ENCODE results near the gene BST1. TPM values are rescaled to one million over a fixed set of nuclear protein-coding genes. Genes with fewer than 3 reads are reported as not detected.
A peak's percentile ranks its signal among the peaks of the same experiment; 100 is the strongest.

BST1 gene
- total RNA-seq, 8 experiments from 2014 or later: 0.79 to 4.5 (median 1.2) TPM

DNA sequence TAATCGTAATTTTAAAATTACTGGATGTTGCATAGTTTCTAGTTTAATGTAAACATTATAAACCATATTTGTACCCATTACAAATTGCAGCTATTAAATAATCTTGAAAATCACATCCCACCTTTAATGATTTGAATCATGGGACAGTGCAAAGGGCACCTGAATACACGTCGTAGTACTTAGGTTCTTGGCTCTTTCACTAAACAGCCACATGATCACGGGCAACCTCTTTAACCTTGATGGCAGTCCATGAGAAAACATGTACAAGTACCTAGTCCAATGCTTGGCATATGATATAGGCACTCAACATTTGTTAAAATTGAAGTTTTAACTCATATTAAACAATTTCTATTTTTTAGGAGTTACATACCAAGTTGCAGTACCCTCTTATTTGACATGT is 35.9 kb upstream of the BST1 start:
- WGBS, 10 experiments: 89 to 100% (median 97%) methylated on average over 1 to 4 of the region's 4 CpGs
- in situ Hi-C loops (cut with MboI; ENCODE audit: low pct_unique_long_range_greater_than_20kb in 2 of 9, low sequenced_read_pairs in 9 of 9, unreplicated experiment in 9 of 9): no loop called here

DNA sequence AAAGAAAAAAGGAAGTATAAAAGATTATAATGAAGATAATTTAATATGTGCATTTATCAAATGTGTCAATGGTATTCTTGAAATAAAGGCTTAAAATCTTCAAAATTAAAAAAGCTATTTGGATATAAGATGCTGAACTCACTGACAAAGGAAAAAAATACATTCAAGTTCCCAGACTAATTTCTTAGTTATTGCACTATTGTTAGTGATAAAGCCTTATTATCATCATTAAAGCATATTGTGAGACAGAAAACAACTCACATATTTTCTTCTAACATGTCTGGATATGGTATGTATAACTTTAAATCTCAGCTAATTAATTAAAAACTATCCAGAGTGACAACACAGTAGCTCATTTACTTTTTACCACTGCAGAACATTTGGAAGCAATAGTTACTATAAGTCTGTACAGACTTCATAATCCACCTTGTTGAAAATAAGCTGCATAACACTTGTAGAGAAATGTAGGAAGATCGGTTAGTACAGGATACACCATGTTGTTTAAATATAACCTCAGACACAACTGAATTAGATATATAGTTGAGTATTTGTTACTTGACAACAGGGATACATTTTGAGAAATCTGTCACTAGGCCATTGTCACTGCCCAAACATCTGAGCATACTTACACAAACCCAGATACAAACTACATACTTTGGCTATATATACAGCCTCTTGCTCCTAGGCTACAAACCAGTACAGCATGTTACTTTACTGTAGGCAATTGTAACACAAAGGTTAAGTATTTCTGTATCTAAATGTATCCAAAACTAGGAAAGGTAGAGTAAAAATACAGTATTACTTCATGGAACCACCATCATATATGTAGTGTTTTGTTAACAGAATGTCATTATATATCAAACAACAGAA is 34.1 kb upstream of the BST1 start:
- WGBS, 10 experiments: 20 to 100% (median 88%) methylated on average over 1 of the region's 1 CpG; no CpG with 5 or more reads in 3 of the 10 experiments
- in situ Hi-C loops (cut with MboI; ENCODE audit: low pct_unique_long_range_greater_than_20kb in 2 of 9, low sequenced_read_pairs in 9 of 9, unreplicated experiment in 9 of 9): no loop called here
- H3K27ac ChIP-seq: no peak overlapping the region
- H3K4me1 ChIP-seq (replicated peaks in 1 of 2): no peaks in the 10 kb centered on the region
- no peak overlapping the region for H3K4me3 ChIP-seq
- ATAC-seq (replicated peaks in 6 of 8): peak in 1 of 8 experiments; percentile 88

More for the DNA sequence above, 35.9 kb upstream of the BST1 start:
- Histone ChIP-seq H3K27ac (no peak overlapping the region), H3K4me3 (no peak overlapping the region), H3K4me1 (replicated peaks in 1 of 2) (no peaks in the 10 kb centered on the region)
- ATAC-seq (replicated peaks in 6 of 8): no peak

DNA sequence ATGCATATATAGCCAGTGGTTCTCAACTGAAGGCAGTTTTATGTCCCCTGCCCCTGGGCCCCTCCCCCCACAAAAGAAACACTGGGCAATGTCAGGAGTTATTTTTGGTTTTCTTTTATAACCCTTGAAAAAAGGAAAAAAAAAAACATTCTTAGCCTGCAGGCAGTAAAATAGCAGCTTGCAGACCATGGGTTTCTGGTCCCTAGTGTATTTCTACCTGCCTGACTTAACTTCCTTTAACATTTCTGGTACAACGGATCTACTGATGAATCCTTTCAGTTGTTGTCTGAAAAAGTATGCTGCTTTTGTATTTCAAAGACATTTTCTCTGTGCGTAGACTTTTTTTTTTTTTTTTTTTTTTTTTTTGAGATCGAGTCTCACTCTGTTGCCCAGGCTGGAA is 32.3 kb upstream of the BST1 start:
- no peaks in the 10 kb centered on the region for H3K4me1 ChIP-seq (replicated peaks in 1 of 2)
- in situ Hi-C loops (cut with MboI; ENCODE audit: low pct_unique_long_range_greater_than_20kb in 2 of 9, low sequenced_read_pairs in 9 of 9, unreplicated experiment in 9 of 9): no loop called here
- WGBS, 10 experiments: 94 to 100% (median 100%) methylated on average over 1 to 3 of the region's 3 CpGs; no CpG with 5 or more reads in 1 of the 10 experiments
- H3K4me3 ChIP-seq: no peak overlapping the region
- no peak overlapping the region for H3K27ac ChIP-seq
- no peak for ATAC-seq (replicated peaks in 6 of 8)

DNA sequence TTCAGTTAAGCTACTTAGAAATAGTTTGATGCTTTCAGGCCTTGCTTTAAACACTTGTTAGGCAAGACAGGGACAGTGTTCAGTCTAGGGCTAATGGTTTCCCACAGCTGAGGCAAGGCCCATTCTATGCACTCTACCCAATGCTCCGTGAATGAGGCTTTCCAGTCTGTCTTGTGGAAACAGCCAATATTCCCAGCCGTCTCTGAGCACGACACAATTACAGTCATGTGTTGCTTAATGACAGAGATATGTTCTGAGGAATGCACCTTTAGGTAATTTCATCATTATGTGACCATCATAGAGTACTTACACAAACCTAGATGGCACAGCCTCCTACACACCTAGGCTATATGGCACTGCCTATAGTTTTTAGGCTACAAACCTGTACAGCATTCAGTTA is 30.8 kb upstream of the BST1 start:
- Histone ChIP-seq H3K4me1 (replicated peaks in 1 of 2) (no peaks in the 10 kb centered on the region), H3K4me3 (no peak overlapping the region), H3K27ac (no peak overlapping the region)
- WGBS, 10 experiments: 83 to 100% (median 100%) methylated on average over 1 to 3 of the region's 3 CpGs; no CpG with 5 or more reads in 1 of the 10 experiments
- no peak for ATAC-seq (replicated peaks in 6 of 8)
- in situ Hi-C loops (cut with MboI; ENCODE audit: low pct_unique_long_range_greater_than_20kb in 2 of 9, low sequenced_read_pairs in 9 of 9, unreplicated experiment in 9 of 9): no loop called here

GRCh38 chr4:15673337-15673736 is 29.5 kb upstream of the BST1 start:
- Histone ChIP-seq H3K27ac (no peak overlapping the region), H3K4me3 (no peak overlapping the region), H3K4me1 (replicated peaks in 1 of 2) (no peaks in the 10 kb centered on the region)
- 83 to 100% (median 100%) methylated on average over 1 of the region's 1 CpG; no CpG with 5 or more reads in 5 of the 10 experiments for WGBS, 10 experiments
- no peak for ATAC-seq (replicated peaks in 6 of 8)
- in situ Hi-C loops (cut with MboI; ENCODE audit: low pct_unique_long_range_greater_than_20kb in 2 of 9, low sequenced_read_pairs in 9 of 9, unreplicated experiment in 9 of 9): no loop called here

DNA sequence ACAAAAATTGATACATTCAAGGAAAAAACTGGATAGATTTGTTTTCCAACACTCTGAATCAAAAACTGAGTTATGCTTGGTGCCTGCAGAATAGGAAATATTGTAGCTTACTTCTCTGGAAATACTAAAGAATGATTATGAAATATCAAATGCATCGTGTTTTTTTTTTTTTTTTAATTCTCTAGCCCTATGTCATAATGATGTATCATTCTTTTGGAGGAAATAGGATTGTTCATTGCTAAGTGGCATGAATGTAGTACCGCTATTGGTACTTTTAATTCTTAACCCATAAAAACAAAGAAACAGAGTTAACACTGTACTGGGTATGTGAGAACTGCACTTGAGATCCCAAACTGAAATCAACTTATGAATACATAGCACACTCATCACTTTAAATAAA is 28.8 kb upstream of the BST1 start:
- WGBS, 10 experiments: 75 to 100% (median 93%) methylated on average over 1 to 2 of the region's 2 CpGs
- in situ Hi-C loops (cut with MboI; ENCODE audit: low pct_unique_long_range_greater_than_20kb in 2 of 9, low sequenced_read_pairs in 9 of 9, unreplicated experiment in 9 of 9): no loop called here
- Histone ChIP-seq H3K4me3 (no peak overlapping the region), H3K27ac (no peak overlapping the region), H3K4me1 (replicated peaks in 1 of 2) (no peaks in the 10 kb centered on the region)
- ATAC-seq (replicated peaks in 6 of 8): no peak

DNA sequence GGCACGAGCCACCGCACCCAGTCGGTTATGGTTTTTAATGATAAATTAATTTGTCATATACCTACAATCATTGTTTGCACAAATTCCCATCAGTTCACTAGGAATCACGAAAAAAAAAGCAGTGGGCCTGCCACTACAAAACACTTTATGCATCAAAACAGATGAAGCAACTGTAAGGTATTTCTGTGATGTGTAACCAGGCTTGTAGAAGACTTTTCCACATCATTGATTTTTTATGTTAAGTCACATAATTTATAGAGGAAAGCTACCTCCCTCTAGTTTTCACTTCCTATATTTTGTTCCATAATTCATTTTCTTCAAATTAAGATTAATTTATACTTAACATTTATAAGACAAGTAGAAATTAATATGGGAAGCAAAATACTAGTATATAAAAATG is 27.9 kb upstream of the BST1 start:
- ATAC-seq (replicated peaks in 6 of 8): no peak
- no peak overlapping the region for H3K27ac ChIP-seq
- no peak overlapping the region for H3K4me3 ChIP-seq
- H3K4me1 ChIP-seq (replicated peaks in 1 of 2): no peaks in the 10 kb centered on the region
- 88 to 100% (median 100%) methylated on average over 1 to 4 of the region's 4 CpGs; no CpG with 5 or more reads in 3 of the 10 experiments for WGBS, 10 experiments
- in situ Hi-C loops (cut with MboI; ENCODE audit: low pct_unique_long_range_greater_than_20kb in 2 of 9, low sequenced_read_pairs in 9 of 9, unreplicated experiment in 9 of 9): no loop called here

DNA sequence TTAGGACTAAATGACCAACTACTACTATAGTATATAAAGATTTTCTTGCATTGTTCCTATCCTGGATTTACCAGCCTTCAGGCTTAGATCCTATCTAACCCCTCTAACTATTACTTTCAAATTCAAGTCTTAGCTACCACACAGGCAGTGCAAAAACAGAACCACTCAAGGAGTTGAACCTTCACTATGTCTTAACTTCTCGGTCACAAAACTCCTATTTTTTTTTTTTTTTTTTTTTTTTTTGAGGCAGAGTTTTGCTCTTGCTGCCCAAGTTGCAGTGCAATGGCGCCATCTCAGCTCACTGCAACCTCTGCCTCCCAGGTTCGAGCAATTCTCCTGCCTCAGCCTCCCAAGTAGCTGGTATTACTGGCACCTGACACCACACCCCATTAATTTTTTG is 27.5 kb upstream of the BST1 start:
- H3K4me1 ChIP-seq (replicated peaks in 1 of 2): no peaks in the 10 kb centered on the region
- in situ Hi-C loops (cut with MboI; ENCODE audit: low pct_unique_long_range_greater_than_20kb in 2 of 9, low sequenced_read_pairs in 9 of 9, unreplicated experiment in 9 of 9): no loop called here
- no peak overlapping the region for H3K4me3 ChIP-seq
- H3K27ac ChIP-seq: no peak overlapping the region
- 73 to 100% (median 96%) methylated on average over 1 to 3 of the region's 3 CpGs; no CpG with 5 or more reads in 1 of the 10 experiments for WGBS, 10 experiments
- ATAC-seq (replicated peaks in 6 of 8): no peak

DNA sequence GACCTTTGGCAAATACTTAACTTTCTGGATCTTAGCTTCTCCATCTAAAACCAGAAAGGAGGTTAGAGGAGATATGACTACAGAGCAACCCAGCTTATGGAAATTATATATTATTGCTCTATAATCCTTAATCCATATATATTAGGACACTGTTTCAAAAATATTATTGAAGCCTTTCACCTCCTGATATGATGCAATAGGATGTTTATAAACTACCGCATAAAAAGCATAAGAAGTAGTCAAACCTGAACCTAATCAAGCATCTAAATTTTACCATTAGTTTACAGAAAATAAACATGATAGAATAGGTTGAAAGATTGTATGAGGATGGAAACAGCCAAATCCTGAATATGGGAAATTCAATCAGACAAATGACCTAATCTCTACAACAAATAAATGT is 26.8 kb upstream of the BST1 start:
- in situ Hi-C loops (cut with MboI; ENCODE audit: low pct_unique_long_range_greater_than_20kb in 2 of 9, low sequenced_read_pairs in 9 of 9, unreplicated experiment in 9 of 9): no loop called here
- WGBS, 10 experiments: 91 to 100% (median 100%) methylated on average over 1 of the region's 1 CpG; no CpG with 5 or more reads in 2 of the 10 experiments
- Histone ChIP-seq H3K27ac (no peak overlapping the region), H3K4me3 (no peak overlapping the region), H3K4me1 (replicated peaks in 1 of 2) (no peaks in the 10 kb centered on the region)
- no peak for ATAC-seq (replicated peaks in 6 of 8)

GRCh38 chr4:15676899-15677298 is 26.0 kb upstream of the BST1 start:
- 91 to 100% (median 96%) methylated on average over 5 to 6 of the region's 6 CpGs for WGBS, 10 experiments
- H3K4me3 ChIP-seq: no peak overlapping the region
- no peaks in the 10 kb centered on the region for H3K4me1 ChIP-seq (replicated peaks in 1 of 2)
- no peak for ATAC-seq (replicated peaks in 6 of 8)
- in situ Hi-C loops (cut with MboI; ENCODE audit: low pct_unique_long_range_greater_than_20kb in 2 of 9, low sequenced_read_pairs in 9 of 9, unreplicated experiment in 9 of 9): no loop called here
- H3K27ac ChIP-seq: no peak overlapping the region

DNA sequence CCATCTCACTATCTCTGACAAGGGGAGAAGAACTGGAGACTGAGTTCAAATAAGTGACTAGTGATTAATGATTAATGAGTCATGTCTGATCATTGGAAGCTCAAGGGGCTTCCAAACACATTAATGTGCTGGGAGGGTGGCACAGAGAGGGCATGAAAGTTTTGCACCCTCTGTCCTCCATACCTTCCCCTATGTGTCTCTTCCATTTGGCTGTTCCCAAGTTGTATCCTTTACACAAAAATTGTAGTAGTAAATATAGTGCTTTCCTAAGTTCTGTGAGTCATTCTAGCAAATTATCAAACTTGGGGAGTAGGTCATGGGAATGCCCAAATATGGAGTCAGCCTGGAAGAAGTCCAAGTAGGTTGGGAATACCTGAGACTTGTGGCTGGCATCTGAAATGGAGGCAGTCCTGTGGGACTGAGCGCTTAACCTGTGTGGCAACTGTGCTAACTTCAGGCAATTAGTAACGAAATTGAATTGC is 25.3 kb upstream of the BST1 start:
- in situ Hi-C loops (cut with MboI; ENCODE audit: low pct_unique_long_range_greater_than_20kb in 2 of 9, low sequenced_read_pairs in 9 of 9, unreplicated experiment in 9 of 9): no loop called here
- no peak for ATAC-seq (replicated peaks in 6 of 8)
- Histone ChIP-seq H3K4me1 (replicated peaks in 1 of 2) (no peaks in the 10 kb centered on the region), H3K4me3 (no peak overlapping the region), H3K27ac (no peak overlapping the region)
- WGBS, 10 experiments: 69 to 86% (median 80%) methylated on average over 1 to 2 of the region's 2 CpGs; no CpG with 5 or more reads in 5 of the 10 experiments

- no peak for ATAC-seq (replicated peaks in 6 of 8)
- in situ Hi-C loops (cut with MboI; ENCODE audit: low pct_unique_long_range_greater_than_20kb in 2 of 9, low sequenced_read_pairs in 9 of 9, unreplicated experiment in 9 of 9): no loop called here
- peak overlapping the region; percentile 53 to 76 (median 56) for H3K4me3 ChIP-seq
- peak overlapping the region in 1 of 2 donors; percentile 49 for H3K27ac ChIP-seq
- WGBS, 10 experiments: 0 to 3% (median 0%) methylated on average over 1 to 14 of the region's 14 CpGs; no CpG with 5 or more reads in 1 of the 10 experiments
- peaks cover 4 to 17% of the 10 kb centered on the region in 2 donors for H3K4me1 ChIP-seq (replicated peaks in 1 of 2)
These were observed 21.8 kb upstream of the BST1 start for GRCh38 chr4:15681067-15681371.

DNA sequence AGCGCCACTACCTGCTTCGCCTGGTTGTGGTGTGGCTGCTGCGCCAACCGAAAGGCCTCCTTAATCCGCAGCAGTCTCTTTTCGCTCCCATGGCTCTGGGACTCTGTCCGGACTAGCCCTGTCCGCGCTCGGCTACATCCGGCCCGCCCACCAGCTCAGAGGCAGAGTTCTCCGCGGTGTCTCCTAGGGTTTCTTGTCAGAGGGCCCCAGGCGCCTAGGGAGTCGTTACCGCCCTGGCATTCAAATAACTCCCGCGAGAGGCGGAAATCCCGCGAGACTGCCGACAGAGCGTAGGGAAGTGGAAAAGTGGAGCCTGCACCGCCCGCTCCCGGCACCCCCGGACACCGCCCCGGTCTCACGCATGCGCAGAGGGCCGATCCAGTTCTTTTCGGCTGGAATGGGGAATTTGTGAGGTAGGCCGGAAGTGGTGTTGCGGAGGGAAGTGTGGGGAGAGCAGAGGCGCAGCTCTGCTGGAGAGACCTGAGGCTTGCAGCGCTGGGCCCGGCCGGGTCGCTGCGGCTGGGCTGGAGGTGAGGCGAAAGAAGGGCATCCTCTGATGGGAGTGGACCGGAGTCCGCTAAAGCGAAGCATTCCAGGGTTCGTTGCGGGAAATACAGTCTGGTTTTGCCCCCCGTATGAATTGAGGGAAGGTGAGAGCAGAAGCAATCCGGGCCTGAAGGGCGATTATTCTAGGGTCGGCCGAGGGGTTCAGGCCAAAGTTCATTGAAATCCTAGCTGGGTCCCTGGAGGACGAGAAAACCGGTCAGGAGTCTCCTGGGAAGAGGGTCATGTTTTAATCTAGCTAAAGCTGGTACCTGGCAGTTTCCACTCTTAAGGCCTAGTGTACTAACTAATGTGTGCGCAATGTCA is 21.3 kb upstream of the BST1 start, which contains the start of gene FAM200B:
Gene FAM200B, plus strand, starts transcription at position 456 of the 870 bp plus-strand sequence. CDS start 5,151 bp downstream, outside the sequence.
- peak within 1 kb of the TSS; percentile 53 to 76 (median 56) for H3K4me3 ChIP-seq
- H3K27ac ChIP-seq: peak within 1 kb of the TSS; percentile 80 to 89
- peaks cover 4 to 17% of the 10 kb centered on the region in 2 donors for H3K4me1 ChIP-seq (replicated peaks in 1 of 2)
- 0 to 6% (median 0%) methylated on average over 1 to 18 of the region's 56 CpGs for WGBS, 10 experiments
- ATAC-seq (replicated peaks in 6 of 8): peak; percentile 92 to 97 (median 96)
- in situ Hi-C loops (cut with MboI; ENCODE audit: low pct_unique_long_range_greater_than_20kb in 2 of 9, low sequenced_read_pairs in 9 of 9, unreplicated experiment in 9 of 9): no loop called here

All from motor neuron (in vitro differentiated cells).